T-cell (primary cell): ENCODE data around the gene GADD45B. TPM values are rescaled to one million over a fixed set of nuclear protein-coding genes. Genes with fewer than 3 reads are reported as not detected.
A peak's percentile ranks its signal among the peaks of the same experiment; 100 is the strongest.

Experiments
- ATAC-seq, 4 experiments: fragments of 200-7000 bp in 3 of 4; fragments of 150-1000 bp in 1 of 4; cut with Tn5 transposase; replicated peaks in 1 of 4; 1 replicate in 3 of 4; 2 replicates in 1 of 4; pipeline ENCODE4 v1.10.0; 2021; ENCODE audit warnings: moderate library complexity in 3 of 4, mild to moderate bottlenecking in 2 of 4, moderate number of reproducible peaks in 1 of 4
- CTCF ChIA-PET, 2 donors: fragments of 300-600 bp; sonication (Branson Sonifier 250); formaldehyde crosslinking; loops; one replicate each; lab custom pipeline; 2022; ENCODE audit warnings: antibody characterized with exemption in 2 of 2; lab: Charles Lee
- POLR2A ChIA-PET, 2 donors: fragments of 300-600 bp; sonication (Branson Sonifier 250); formaldehyde crosslinking; loops; one replicate each; lab custom pipeline; 2022; ENCODE audit warnings: antibody characterized with exemption in 2 of 2; lab: Charles Lee
- DNase-seq, 35 experiments: peaks; one replicate each; pipeline versions ENCODE4 v3.0.0 to v3.0.0-alpha.2; 2013 to 2023
- H3K27ac ChIP-seq: one replicate; pipeline ENCODE4 v1.5.1; 2013; ENCODE audit warnings: low read length
- H3K27me3 ChIP-seq, 2 experiments: replicated peaks in 1 of 2; 1 replicate in 1 of 2; 2 replicates in 1 of 2; pipeline versions ENCODE4 v1.6.1 to v1.7.0; 2013; ENCODE audit warnings: low read length in 1 of 2, mixed read lengths in 1 of 2; ENCODE audit not compliant: control insufficient read depth in 2 of 2, insufficient read depth in 2 of 2; ENCODE audit errors: extremely low read depth in 1 of 2
- H3K36me3 ChIP-seq, 2 donors: 1 replicate in 1 of 2; 2 replicates in 1 of 2; pipeline versions ENCODE4 v1.6.1 to v1.7.0; 2013; ENCODE audit warnings: low read length in 1 of 2; ENCODE audit not compliant: control insufficient read depth in 2 of 2, insufficient read depth in 1 of 2; ENCODE audit errors: extremely low read depth in 1 of 2
- H3K4me1 ChIP-seq, 2 experiments: 1 replicate in 1 of 2; 2 replicates in 1 of 2; pipeline versions ENCODE4 v1.6.1 to v1.7.0; 2013; ENCODE audit warnings: low read length in 2 of 2, mixed read lengths in 1 of 2; ENCODE audit not compliant: insufficient read depth in 2 of 2, control insufficient read depth in 1 of 2; ENCODE audit errors: extremely low read depth in 1 of 2
- H3K4me3 ChIP-seq, 2 donors: 1 replicate in 1 of 2; 2 replicates in 1 of 2; pipeline versions ENCODE4 v1.5.1 to v1.7.0; 2013; ENCODE audit warnings: mild to moderate bottlenecking in 2 of 2, low read length in 1 of 2, moderate library complexity in 1 of 2; ENCODE audit not compliant: control insufficient read depth in 1 of 2; ENCODE audit errors: extremely low read depth in 1 of 2
- H3K9me3 ChIP-seq: 2 replicates; pipeline ENCODE4 v1.7.0; 2013
- H3K27ac Mint-ChIP-seq, 2 donors: one replicate each; pipeline ENCODE4 v1.8.0; 2020 to 2021; ENCODE audit warnings: mild to moderate bottlenecking in 2 of 2, mixed read lengths in 2 of 2
- H3K27me3 Mint-ChIP-seq, 2 donors: one replicate each; pipeline ENCODE4 v1.8.0; 2021 to 2022; ENCODE audit warnings: mixed read lengths in 2 of 2
- H3K36me3 Mint-ChIP-seq: one replicate; pipeline ENCODE4 v1.8.0; 2021; ENCODE audit warnings: mixed read lengths
- H3K4me1 Mint-ChIP-seq, 3 donors: one replicate each; pipeline ENCODE4 v1.8.0; 2020 to 2022; ENCODE audit warnings: mixed read lengths in 3 of 3, mild to moderate bottlenecking in 1 of 3
- H3K4me3 Mint-ChIP-seq, 3 donors: one replicate each; pipeline ENCODE4 v1.8.0; 2020 to 2022; ENCODE audit warnings: mild to moderate bottlenecking in 3 of 3, mixed read lengths in 3 of 3, moderate library complexity in 3 of 3
- H3K9me3 Mint-ChIP-seq, 3 donors: one replicate each; pipeline ENCODE4 v1.8.0; 2020 to 2022; ENCODE audit warnings: mixed read lengths in 3 of 3
- WGBS: methylation state at CpG from one replicate; pipeline ENCODE4 v1.1.5; 2013; ENCODE audit warnings: missing lambda C conversion rate; ENCODE audit not compliant: insufficient coverage; 5-methylcytosine and 5-hydroxymethylcytosine counted together
- total RNA-seq, 35 experiments: library from RNA in 6 of 35; stranded (reverse) in 6 of 35; fragments of 120-200 nt in 1 of 35; gene quantifications; one replicate each; pipeline versions ENCODE4 v1.2.1 to v1.2.4 and lab custom pipeline; 2013 to 2026

GADD45B gene
- total RNA-seq, 5 donors from 2014 or later (not counting 1 experiment from before 2014, with no cell fraction given): 76.5 to 174 (median 102) TPM

GRCh38 chr19:2451138-2451537 is 24.8 kb upstream of the GADD45B start:
- Histone ChIP-seq H3K27ac (no peak overlapping the region), H3K4me1 (peaks cover 6 to 32% of the 10 kb centered on the region in 2 experiments), H3K4me3 (no peak overlapping the region), H3K9me3 (no peaks in the 10 kb centered on the region), H3K36me3 (peaks cover 0 to 4% of the 10 kb centered on the region in 2 donors), H3K27me3 (no peaks in the 10 kb centered on the region)
- WGBS: 97% methylated on average over 4 of the region's 7 CpGs
- no peaks in the 10 kb centered on the region for H3K36me3 Mint-ChIP-seq
- ChIA-PET CTCF (no interaction called here), POLR2A (no interaction called here)
- peaks cover 7 to 30% (median 28%) of the 10 kb centered on the region in 3 donors for H3K4me1 Mint-ChIP-seq
- no peaks in the 10 kb centered on the region for H3K27me3 Mint-ChIP-seq
- ATAC-seq: no peak
- no peak for DNase-seq
- no peaks in the 10 kb centered on the region for H3K9me3 Mint-ChIP-seq
- H3K4me3 Mint-ChIP-seq: no peak overlapping the region
- H3K27ac Mint-ChIP-seq: no peak overlapping the region

- Histone ChIP-seq H3K27ac (no peak overlapping the region), H3K36me3 (peaks cover 0 to 4% of the 10 kb centered on the region in 2 donors), H3K4me3 (no peak overlapping the region), H3K9me3 (no peaks in the 10 kb centered on the region), H3K27me3 (no peaks in the 10 kb centered on the region), H3K4me1 (peaks cover 3 to 28% of the 10 kb centered on the region in 2 experiments)
- no peak overlapping the region for H3K27ac Mint-ChIP-seq
- no peaks in the 10 kb centered on the region for H3K9me3 Mint-ChIP-seq
- ChIA-PET CTCF (no interaction called here), POLR2A (no interaction called here)
- H3K36me3 Mint-ChIP-seq: no peaks in the 10 kb centered on the region
- 96% methylated on average over 17 of the region's 18 CpGs for WGBS
- no peaks in the 10 kb centered on the region for H3K27me3 Mint-ChIP-seq
- no peak for DNase-seq
- peaks cover 1 to 25% (median 23%) of the 10 kb centered on the region in 3 donors for H3K4me1 Mint-ChIP-seq
- no peak overlapping the region for H3K4me3 Mint-ChIP-seq
- no peak for ATAC-seq
Measured at GRCh38 chr19:2451741-2452140, 24.2 kb upstream of the GADD45B start.

- Mint-ChIP-seq H3K36me3 (no peaks in the 10 kb centered on the region), H3K27ac (no peak overlapping the region), H3K4me3 (peak overlapping the region in 1 of 3 donors; percentile 22), H3K9me3 (no peaks in the 10 kb centered on the region), H3K4me1 (peaks cover 7 to 22% (median 20%) of the 10 kb centered on the region in 3 donors), H3K27me3 (no peaks in the 10 kb centered on the region)
- Histone ChIP-seq H3K9me3 (no peaks in the 10 kb centered on the region), H3K27me3 (no peaks in the 10 kb centered on the region), H3K4me1 (peaks cover 3 to 26% of the 10 kb centered on the region in 2 experiments), H3K4me3 (no peak overlapping the region), H3K36me3 (peaks cover 0 to 4% of the 10 kb centered on the region in 2 donors), H3K27ac (no peak overlapping the region)
- DNase-seq (no peak), ATAC-seq (no peak)
- ChIA-PET POLR2A (no interaction called here), CTCF (interaction anchor here in 1 of 2 donors (0.6 kb wide), 1 partner anchor 181 kb away, joined by 3 read pairs; no protein-coding TSS in a partner anchor)
- WGBS: 94% methylated on average over 19 of the region's 19 CpGs
Measured at GRCh38 chr19:2453431-2454025, 22.4 kb upstream of the GADD45B start.

- ChIA-PET CTCF (interaction anchor here in 1 of 2 donors (0.6 kb wide), 1 partner anchor 180 kb away, joined by 3 read pairs; no protein-coding TSS in a partner anchor), POLR2A (interaction anchor here in 1 of 2 donors (0.5 kb wide), 1 partner anchor 15 kb away, joined by 4 read pairs; no protein-coding TSS in a partner anchor)
- no peak overlapping the region for H3K27ac ChIP-seq
- Mint-ChIP-seq H3K4me1 (peaks cover 7 to 20% (median 18%) of the 10 kb centered on the region in 3 donors), H3K27ac (no peak overlapping the region), H3K27me3 (no peaks in the 10 kb centered on the region), H3K4me3 (peak overlapping the region; percentile 78 to 86 (median 83)), H3K36me3 (no peaks in the 10 kb centered on the region), H3K9me3 (no peaks in the 10 kb centered on the region)
- ATAC-seq: no peak
- H3K4me3 ChIP-seq: no peak overlapping the region
- H3K9me3 ChIP-seq: no peaks in the 10 kb centered on the region
- 85% methylated on average over 10 of the region's 19 CpGs for WGBS
- peaks cover 0 to 4% of the 10 kb centered on the region in 2 donors for H3K36me3 ChIP-seq
- DNase-seq: no peak
- no peaks in the 10 kb centered on the region for H3K27me3 ChIP-seq
- H3K4me1 ChIP-seq: peaks cover 3 to 26% of the 10 kb centered on the region in 2 experiments
Measured at GRCh38 chr19:2454199-2454961, 21.5 kb upstream of the GADD45B start.

GRCh38 chr19:2454962-2455850 is 20.7 kb upstream of the GADD45B start:
- POLR2A ChIA-PET: interaction anchor here in 1 of 2 donors (1.1 kb wide), 1 partner anchor 21 kb away, joined by 4 read pairs; no protein-coding TSS in a partner anchor
- CTCF ChIA-PET: interaction anchor here in 1 of 2 donors (0.9 to 1.4 kb wide), 2 partner anchors 167 to 726 kb away, joined by 3 to 7 read pairs; no protein-coding TSS in a partner anchor
- Mint-ChIP-seq H3K9me3 (no peaks in the 10 kb centered on the region), H3K27me3 (no peaks in the 10 kb centered on the region), H3K4me3 (peak overlapping the region; percentile 78 to 86 (median 83)), H3K4me1 (peaks cover 7 to 19% (median 18%) of the 10 kb centered on the region in 3 donors), H3K36me3 (no peaks in the 10 kb centered on the region), H3K27ac (peak overlapping the region in 1 of 2 donors; percentile 66)
- ATAC-seq (no peak), DNase-seq (no peak)
- WGBS: 65% methylated on average over 9 of the region's 14 CpGs
- H3K27ac ChIP-seq: peak overlapping the region; percentile 57
- no peaks in the 10 kb centered on the region for H3K27me3 ChIP-seq
- H3K4me3 ChIP-seq: peak overlapping the region; percentile 75 to 90
- H3K9me3 ChIP-seq: no peaks in the 10 kb centered on the region
- peaks cover 3 to 26% of the 10 kb centered on the region in 2 experiments for H3K4me1 ChIP-seq
- H3K36me3 ChIP-seq: peaks cover 0 to 4% of the 10 kb centered on the region in 2 donors
